ENCODE measurements around the gene PNP.

The PNP gene

GRCh38 chr14:20482382-20482781 is 13.2 kb downstream of the PNP start:
- Histone ChIP-seq H3K9me3 (ENCODE audit: control insufficient read depth, low read length) (no peaks in the 10 kb centered on the region), H3K27me3 (ENCODE audit: control insufficient read depth, insufficient read depth, low read length) (no peaks in the 10 kb centered on the region), H3K4me1 (ENCODE audit: control insufficient read depth, insufficient read depth, low read length) (peaks cover 16% of the 10 kb centered on the region), H3K4me3 (ENCODE audit: low read length) (no peak overlapping the region), H3K36me3 (ENCODE audit: control insufficient read depth, insufficient read depth, low read length) (no peaks in the 10 kb centered on the region), H3K9ac (ENCODE audit: low read length) (no peak overlapping the region)

DNA sequence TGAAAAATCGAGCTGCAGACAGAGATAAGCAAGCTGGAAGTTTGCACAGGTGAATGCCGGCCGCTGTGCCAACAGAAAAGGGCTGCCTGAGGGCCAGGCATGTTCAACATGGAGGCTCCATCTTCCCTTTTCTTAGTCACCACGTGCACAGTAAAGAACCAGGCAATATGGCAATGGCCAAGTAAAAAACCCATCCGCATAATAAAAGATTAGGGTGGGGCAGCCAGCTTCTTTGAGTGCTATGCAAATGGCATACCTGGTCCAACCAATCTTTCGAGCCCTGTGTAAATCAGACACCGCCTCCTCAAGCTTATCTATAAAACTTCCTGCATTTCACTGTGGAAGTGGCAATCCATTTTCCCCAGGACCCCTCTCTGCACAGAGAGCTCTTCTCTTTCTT is 16.7 kb downstream of the PNP start:
- H3K9ac ChIP-seq (ENCODE audit: low read length) = no peak overlapping the region
- peaks cover 10% of the 10 kb centered on the region for H3K4me1 ChIP-seq (ENCODE audit: control insufficient read depth, insufficient read depth, low read length)
- H3K36me3 ChIP-seq (ENCODE audit: control insufficient read depth, insufficient read depth, low read length) = no peaks in the 10 kb centered on the region
- H3K27me3 ChIP-seq (ENCODE audit: control insufficient read depth, insufficient read depth, low read length) = no peaks in the 10 kb centered on the region
- no peak overlapping the region for H3K4me3 ChIP-seq (ENCODE audit: low read length)
- no peaks in the 10 kb centered on the region for H3K9me3 ChIP-seq (ENCODE audit: control insufficient read depth, low read length)

GRCh38 chr14:20486684-20487395 is 17.6 kb downstream of the PNP start:
- Histone ChIP-seq H3K9me3 (ENCODE audit: control insufficient read depth, low read length) (no peaks in the 10 kb centered on the region), H3K27me3 (ENCODE audit: control insufficient read depth, insufficient read depth, low read length) (no peaks in the 10 kb centered on the region), H3K4me3 (ENCODE audit: low read length) (no peak overlapping the region)

GRCh38 chr14:20487396-20487725 is 18.2 kb downstream of the PNP start:
- Histone ChIP-seq H3K27me3 (ENCODE audit: control insufficient read depth, insufficient read depth, low read length) (no peaks in the 10 kb centered on the region), H3K36me3 (ENCODE audit: control insufficient read depth, insufficient read depth, low read length) (no peaks in the 10 kb centered on the region)

More at GRCh38 chr14:20486684-20487395, 17.6 kb downstream of the PNP start:
- no peaks in the 10 kb centered on the region for H3K36me3 ChIP-seq (ENCODE audit: control insufficient read depth, insufficient read depth, low read length)
- no peak overlapping the region for H3K9ac ChIP-seq (ENCODE audit: low read length)
- peaks cover 10% of the 10 kb centered on the region for H3K4me1 ChIP-seq (ENCODE audit: control insufficient read depth, insufficient read depth, low read length)

DNA sequence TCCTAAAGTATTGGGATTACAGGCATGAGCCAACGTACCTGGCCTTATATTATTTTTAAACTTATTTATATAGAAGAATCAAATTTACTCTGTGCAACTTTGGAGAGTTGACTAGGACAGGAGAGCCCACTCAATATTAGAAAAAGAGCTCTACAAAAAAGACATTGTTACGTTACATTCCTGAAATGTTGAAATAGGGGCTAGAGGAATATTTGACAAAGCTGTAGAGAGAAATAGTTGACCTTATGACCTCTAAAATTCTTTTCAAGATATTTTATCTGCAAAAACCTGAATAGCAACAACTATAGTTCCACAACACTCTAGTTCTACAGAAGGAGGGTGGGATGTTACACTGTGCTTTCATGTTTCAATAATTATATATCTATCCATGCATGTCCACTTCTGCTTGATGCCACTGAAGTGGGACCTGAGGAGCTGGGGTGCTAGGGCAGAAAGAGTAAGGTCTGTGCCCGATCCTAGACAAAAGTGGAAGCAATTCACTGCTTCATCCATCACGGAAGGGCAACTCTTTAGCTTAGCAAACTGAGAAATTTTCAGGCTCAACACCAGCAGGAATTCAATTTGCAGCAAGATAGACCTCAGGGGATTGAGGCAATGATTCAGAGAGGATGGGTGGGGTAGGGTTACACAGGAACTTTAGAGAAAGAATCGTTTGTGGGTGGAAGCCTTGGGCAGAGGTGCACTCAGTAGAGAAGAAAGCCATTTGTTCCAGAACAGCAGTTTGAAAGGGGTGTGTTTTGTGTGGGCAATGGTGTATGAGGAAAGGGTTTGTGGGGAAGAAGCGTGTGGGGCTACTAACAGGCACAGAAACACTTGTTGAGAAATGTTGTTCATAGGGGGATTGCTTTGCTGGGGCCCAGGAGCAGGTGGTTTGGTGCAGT is 20.1 kb downstream of the PNP start:
- no peaks in the 10 kb centered on the region for H3K27me3 ChIP-seq (ENCODE audit: control insufficient read depth, insufficient read depth, low read length)
- no peak overlapping the region for H3K4me3 ChIP-seq (ENCODE audit: low read length)
- H3K4me1 ChIP-seq (ENCODE audit: control insufficient read depth, insufficient read depth, low read length) = peaks cover 5% of the 10 kb centered on the region
- H3K9ac ChIP-seq (ENCODE audit: low read length) = no peak overlapping the region
- no peaks in the 10 kb centered on the region for H3K36me3 ChIP-seq (ENCODE audit: control insufficient read depth, insufficient read depth, low read length)
- no peaks in the 10 kb centered on the region for H3K9me3 ChIP-seq (ENCODE audit: control insufficient read depth, low read length)

More at GRCh38 chr14:20487396-20487725, 18.2 kb downstream of the PNP start:
- H3K9me3 ChIP-seq (ENCODE audit: control insufficient read depth, low read length) = no peaks in the 10 kb centered on the region
- H3K4me3 ChIP-seq (ENCODE audit: low read length) = no peak overlapping the region
- peaks cover 10% of the 10 kb centered on the region for H3K4me1 ChIP-seq (ENCODE audit: control insufficient read depth, insufficient read depth, low read length)
- H3K9ac ChIP-seq (ENCODE audit: low read length) = no peak overlapping the region

DNA sequence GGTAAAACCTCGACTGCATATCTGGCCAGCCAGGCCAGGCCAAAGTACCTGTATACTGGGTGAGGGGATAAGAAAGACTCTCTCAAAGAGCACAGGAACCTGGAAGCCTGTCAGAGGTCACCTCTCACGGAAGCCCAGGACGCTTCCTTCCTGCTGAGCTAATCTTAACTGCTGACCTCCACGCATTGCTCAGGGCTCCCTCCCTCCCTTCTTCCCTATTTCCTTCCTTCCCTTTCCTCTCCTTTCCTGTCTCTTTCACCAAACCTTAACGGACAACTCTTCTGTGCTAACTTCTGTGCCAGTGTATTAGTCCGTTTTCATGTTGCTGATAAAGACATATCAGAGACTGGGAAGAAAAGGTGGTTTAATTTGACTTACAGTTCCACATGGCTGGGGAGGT is 21.4 kb downstream of the PNP start:
- H3K27me3 ChIP-seq (ENCODE audit: control insufficient read depth, insufficient read depth, low read length) = no peaks in the 10 kb centered on the region
- peaks cover 4% of the 10 kb centered on the region for H3K4me1 ChIP-seq (ENCODE audit: control insufficient read depth, insufficient read depth, low read length)
- H3K36me3 ChIP-seq (ENCODE audit: control insufficient read depth, insufficient read depth, low read length) = no peaks in the 10 kb centered on the region
- H3K4me3 ChIP-seq (ENCODE audit: low read length) = no peak overlapping the region
- no peak overlapping the region for H3K9ac ChIP-seq (ENCODE audit: low read length)
- no peaks in the 10 kb centered on the region for H3K9me3 ChIP-seq (ENCODE audit: control insufficient read depth, low read length)

GRCh38 chr14:20492486-20492885 is 23.3 kb downstream of the PNP start:
- Histone ChIP-seq H3K4me3 (ENCODE audit: low read length) (no peak overlapping the region), H3K36me3 (ENCODE audit: control insufficient read depth, insufficient read depth, low read length) (no peaks in the 10 kb centered on the region), H3K27me3 (ENCODE audit: control insufficient read depth, insufficient read depth, low read length) (no peaks in the 10 kb centered on the region), H3K9ac (ENCODE audit: low read length) (no peak overlapping the region), H3K9me3 (ENCODE audit: control insufficient read depth, low read length) (no peaks in the 10 kb centered on the region), H3K4me1 (ENCODE audit: control insufficient read depth, insufficient read depth, low read length) (no peaks in the 10 kb centered on the region)

DNA sequence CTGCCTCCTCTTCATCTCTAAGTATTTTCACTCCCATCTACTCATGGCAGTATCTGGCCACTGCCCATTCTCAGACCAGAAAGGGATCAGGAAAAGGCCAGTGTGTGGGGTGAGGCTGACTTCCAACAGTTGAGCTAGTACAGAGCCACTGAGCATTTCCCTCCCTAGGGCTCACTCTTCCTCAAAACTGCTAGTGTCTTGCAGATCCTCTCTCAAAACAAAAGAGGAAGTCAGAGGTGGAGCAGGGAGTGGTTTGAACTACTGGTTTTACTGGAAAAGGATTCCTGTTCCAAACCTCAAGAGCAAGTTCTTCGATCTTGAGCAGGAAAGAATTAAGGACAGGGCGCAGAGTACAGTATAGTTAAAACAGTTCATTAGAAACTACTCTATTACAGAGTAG is 24.4 kb downstream of the PNP start:
- no peak overlapping the region for H3K4me3 ChIP-seq (ENCODE audit: low read length)
- H3K9ac ChIP-seq (ENCODE audit: low read length) = no peak overlapping the region
- no peaks in the 10 kb centered on the region for H3K36me3 ChIP-seq (ENCODE audit: control insufficient read depth, insufficient read depth, low read length)
- no peaks in the 10 kb centered on the region for H3K9me3 ChIP-seq (ENCODE audit: control insufficient read depth, low read length)
- H3K27me3 ChIP-seq (ENCODE audit: control insufficient read depth, insufficient read depth, low read length) = no peaks in the 10 kb centered on the region
- no peaks in the 10 kb centered on the region for H3K4me1 ChIP-seq (ENCODE audit: control insufficient read depth, insufficient read depth, low read length)

DNA sequence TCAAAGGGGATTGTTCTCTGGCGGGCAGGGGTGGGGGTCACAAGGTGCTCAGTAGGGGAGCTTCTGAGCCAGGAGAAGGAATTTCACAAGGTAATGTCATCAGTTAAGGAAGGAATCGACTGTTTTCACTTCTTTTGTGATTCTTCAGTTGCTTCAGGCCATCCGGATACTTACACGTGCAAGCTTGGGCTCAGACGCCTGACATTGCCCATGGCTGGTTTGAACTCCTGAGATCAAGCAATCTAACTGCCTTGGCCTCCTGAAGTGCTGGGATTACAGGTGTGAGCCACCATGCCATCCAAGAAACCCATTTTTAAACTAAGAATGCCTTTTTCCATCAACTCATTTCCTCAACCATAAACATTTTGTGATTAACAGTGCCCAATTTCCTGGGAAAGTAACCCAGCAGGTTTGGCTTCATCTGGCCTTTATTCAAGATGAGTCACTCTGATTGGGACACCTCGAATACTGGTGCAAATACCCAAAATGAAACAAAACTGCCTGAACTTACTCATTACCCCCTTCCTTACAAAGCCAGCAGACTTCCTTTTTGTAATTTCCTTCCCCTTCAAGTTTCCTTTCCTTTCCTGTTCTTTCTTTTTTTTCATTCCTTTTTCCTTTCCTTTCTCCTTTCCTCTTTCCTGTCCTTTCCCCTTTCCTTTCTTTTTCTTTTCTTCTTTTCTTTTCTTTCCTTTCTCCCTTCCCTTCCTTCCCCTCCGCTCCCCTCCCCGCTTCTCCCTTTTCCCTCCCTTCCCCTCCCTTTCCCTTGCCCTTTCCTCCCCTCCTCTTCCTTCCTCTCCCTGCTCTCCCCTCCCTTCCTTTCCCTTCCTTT is 25.9 kb downstream of the PNP start:
- Histone ChIP-seq H3K4me1 (ENCODE audit: control insufficient read depth, insufficient read depth, low read length) (no peaks in the 10 kb centered on the region), H3K9me3 (ENCODE audit: control insufficient read depth, low read length) (no peaks in the 10 kb centered on the region), H3K27me3 (ENCODE audit: control insufficient read depth, insufficient read depth, low read length) (no peaks in the 10 kb centered on the region), H3K36me3 (ENCODE audit: control insufficient read depth, insufficient read depth, low read length) (no peaks in the 10 kb centered on the region), H3K4me3 (ENCODE audit: low read length) (no peak overlapping the region), H3K9ac (ENCODE audit: low read length) (no peak overlapping the region)

- H3K4me3 ChIP-seq (ENCODE audit: low read length) = no peak overlapping the region
- no peaks in the 10 kb centered on the region for H3K9me3 ChIP-seq (ENCODE audit: control insufficient read depth, low read length)
- H3K4me1 ChIP-seq (ENCODE audit: control insufficient read depth, insufficient read depth, low read length) = no peaks in the 10 kb centered on the region
- H3K27me3 ChIP-seq (ENCODE audit: control insufficient read depth, insufficient read depth, low read length) = peaks cover 3% of the 10 kb centered on the region
- H3K9ac ChIP-seq (ENCODE audit: low read length) = no peak overlapping the region
- H3K36me3 ChIP-seq (ENCODE audit: control insufficient read depth, insufficient read depth, low read length) = no peaks in the 10 kb centered on the region
These were observed 29.4 kb downstream of the PNP start for GRCh38 chr14:20498622-20499021.

GRCh38 chr14:20499108-20499507 is 29.9 kb downstream of the PNP start:
- Histone ChIP-seq H3K36me3 (ENCODE audit: control insufficient read depth, insufficient read depth, low read length) (no peaks in the 10 kb centered on the region), H3K4me1 (ENCODE audit: control insufficient read depth, insufficient read depth, low read length) (no peaks in the 10 kb centered on the region), H3K4me3 (ENCODE audit: low read length) (no peak overlapping the region), H3K27me3 (ENCODE audit: control insufficient read depth, insufficient read depth, low read length) (peaks cover 3% of the 10 kb centered on the region), H3K9me3 (ENCODE audit: control insufficient read depth, low read length) (no peaks in the 10 kb centered on the region), H3K9ac (ENCODE audit: low read length) (no peak overlapping the region)

DNA sequence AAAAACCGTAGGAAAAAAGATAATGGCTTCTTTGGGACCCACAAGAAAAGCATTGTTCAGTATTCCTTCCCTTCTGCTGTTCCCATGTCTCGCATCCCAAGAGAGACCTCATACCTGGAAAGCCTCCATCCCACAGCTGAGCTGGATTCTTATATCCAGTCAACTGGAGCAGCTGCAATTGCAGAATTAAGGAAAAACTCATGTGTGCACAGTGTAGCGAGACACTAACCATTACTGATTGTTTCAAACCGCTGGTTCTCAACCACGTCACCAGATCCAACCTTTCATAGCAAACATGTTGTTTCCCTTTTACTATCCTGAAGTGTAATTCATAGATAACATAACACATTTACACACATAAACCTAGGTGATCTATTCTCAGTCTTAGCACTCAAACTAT is 30.7 kb downstream of the PNP start:
- H3K27me3 ChIP-seq (ENCODE audit: control insufficient read depth, insufficient read depth, low read length) = peaks cover 3% of the 10 kb centered on the region
- no peak overlapping the region for H3K4me3 ChIP-seq (ENCODE audit: low read length)
- H3K4me1 ChIP-seq (ENCODE audit: control insufficient read depth, insufficient read depth, low read length) = no peaks in the 10 kb centered on the region
- no peaks in the 10 kb centered on the region for H3K9me3 ChIP-seq (ENCODE audit: control insufficient read depth, low read length)
- H3K9ac ChIP-seq (ENCODE audit: low read length) = no peak overlapping the region
- H3K36me3 ChIP-seq (ENCODE audit: control insufficient read depth, insufficient read depth, low read length) = no peaks in the 10 kb centered on the region

All from mucosa of stomach (tissue), 1 donor.